Endothelial cell of umbilical vein (primary cell): ENCODE results near the gene SAYSD1. TPM values are rescaled to one million over a fixed set of nuclear protein-coding genes. Genes with fewer than 3 reads are reported as not detected.

ENCODE experiments used
- BruUV-seq: library from RNA; stranded (reverse); fragments of 400-500 nt; replicated peaks from 2 replicates; lab custom pipeline; 2021; lab: Mats Ljungman, UMichigan
- CTCF ChIA-PET: fragments of 300-600, 350-600 bp; sonication (Branson Sonifier 250); formaldehyde crosslinking; loops from one replicate; lab custom pipeline; 2021; ENCODE audit warnings: antibody characterized with exemption, inconsistent platforms; lab: Charles Lee
- POLR2A ChIA-PET: fragments of 300-600, 350-600 bp; sonication (Branson Sonifier 250); formaldehyde crosslinking; loops from one replicate; lab custom pipeline; 2021; ENCODE audit warnings: antibody characterized with exemption, inconsistent platforms; lab: Charles Lee
- DNase-seq: peaks from one replicate; pipeline ENCODE4 v3.0.0-alpha.2; 2011; ENCODE audit warnings: low read depth, low spot score
- FAIRE-seq: peaks from 2 replicates; lab custom pipeline; 2011; peaks lifted over from hg19 to GRCh38; lab: Jason Lieb, UNC
- H2AFZ ChIP-seq: 2 replicates; pipeline ENCODE4 v1.6.0; 2012; ENCODE audit warnings: low read depth, low read length, control low read depth, inconsistent platforms
- H3K27ac ChIP-seq: 2 replicates; pipeline ENCODE4 v1.5.1; 2011; ENCODE audit warnings: low read depth, mild to moderate bottlenecking, control low read depth, low read length, moderate library complexity; ENCODE audit not compliant: insufficient read depth
- H3K27me3 ChIP-seq, 2 experiments: 2 replicates each; pipeline versions ENCODE4 v1.6.0 to v1.6.1; 2011; ENCODE audit warnings: low read length in 2 of 2, mixed read lengths in 1 of 2; ENCODE audit not compliant: control insufficient read depth in 2 of 2, insufficient read depth in 2 of 2
- H3K36me3 ChIP-seq, 2 experiments: 2 replicates in 1 of 2; 3 replicates in 1 of 2; pipeline ENCODE4 v1.5.1; 2011; ENCODE audit warnings: low read length in 2 of 2, mild to moderate bottlenecking in 1 of 2, moderate library complexity in 1 of 2; ENCODE audit not compliant: control insufficient read depth in 2 of 2, insufficient read depth in 2 of 2; ENCODE audit errors: extremely low read depth in 1 of 2
- H3K4me1 ChIP-seq: 3 replicates; pipeline ENCODE4 v1.5.1; 2011; ENCODE audit warnings: mild to moderate bottlenecking, low read length; ENCODE audit not compliant: control insufficient read depth, insufficient read depth; ENCODE audit errors: extremely low read depth
- H3K4me2 ChIP-seq: 2 replicates; pipeline ENCODE4 v1.6.1; 2011; ENCODE audit warnings: low read length, control low read depth, mixed read lengths; ENCODE audit not compliant: insufficient read depth
- H3K4me3 ChIP-seq, 3 experiments: fragments of 200-600 bp in 1 of 3; sonication (generic), shearing (Covaris generic) in 1 of 3; replicated peaks in 1 of 3; 2 replicates each; pipeline ENCODE4 v1.5.1; 2011 to 2016; ENCODE audit warnings: control low read depth in 3 of 3, low read length in 3 of 3, mild to moderate bottlenecking in 2 of 3, inconsistent platforms in 1 of 3, low read depth in 1 of 3, moderate library complexity in 1 of 3; ENCODE audit not compliant: insufficient read depth in 1 of 3
- H3K79me2 ChIP-seq: 2 replicates; pipeline ENCODE4 v1.6.0; 2012; ENCODE audit warnings: low read length, inconsistent platforms; ENCODE audit not compliant: control insufficient read depth, insufficient read depth
- H3K9ac ChIP-seq: replicated peaks from 2 replicates; pipeline ENCODE3; 2011; ENCODE audit warnings: low read length, control low read depth; ENCODE audit not compliant: insufficient read depth; ENCODE audit errors: extremely low read depth
- H3K9me1 ChIP-seq: replicated peaks from 3 replicates; pipeline ENCODE4 v1.6.0; 2011; ENCODE audit warnings: mild to moderate bottlenecking, low read length; ENCODE audit not compliant: control insufficient read depth, insufficient read depth; ENCODE audit errors: extremely low read depth
- H3K9me3 ChIP-seq: replicated peaks from 2 replicates; pipeline ENCODE4 v1.5.1; 2012; ENCODE audit warnings: low read length, inconsistent platforms; ENCODE audit not compliant: control insufficient read depth, insufficient read depth
- H4K20me1 ChIP-seq: replicated peaks from 2 replicates; pipeline ENCODE3; 2011; ENCODE audit warnings: mild to moderate bottlenecking, low read length; ENCODE audit not compliant: control insufficient read depth, insufficient read depth; ENCODE audit errors: extremely low read depth
- CTCF ChIP-seq, 2 donors: IDR thresholded peaks; 1 replicate in 1 of 2; 2 replicates in 1 of 2; pipeline ENCODE4 v1.5.1; 2011; ENCODE audit warnings: low read length in 2 of 2, mild to moderate bottlenecking in 2 of 2, moderate library complexity in 2 of 2, control low read depth in 1 of 2, inconsistent platforms in 1 of 2, low read depth in 1 of 2; ENCODE audit not compliant: insufficient read depth in 1 of 2; ENCODE audit errors: extremely low read depth in 1 of 2
- EZH2 ChIP-seq: IDR thresholded peaks from 2 replicates; pipeline ENCODE4 v1.6.1; 2012; ENCODE audit warnings: borderline replicate concordance, low read depth, mild to moderate bottlenecking, moderate library complexity, low read length, inconsistent platforms; ENCODE audit not compliant: severe bottlenecking
- FOS ChIP-seq: IDR thresholded peaks from 2 replicates; pipeline ENCODE4 v1.6.1; 2011; ENCODE audit warnings: mild to moderate bottlenecking, low read length, moderate library complexity, borderline replicate concordance; ENCODE audit not compliant: insufficient read depth
- GATA2 ChIP-seq: IDR thresholded peaks from 2 replicates; pipeline ENCODE4 v1.7.0; 2011; ENCODE audit warnings: low read depth, mild to moderate bottlenecking, moderate library complexity, mixed read lengths, low read length; ENCODE audit not compliant: insufficient read length, insufficient read depth
- JUN ChIP-seq: IDR thresholded peaks from 2 replicates; pipeline ENCODE4 v1.6.1; 2011; ENCODE audit warnings: borderline replicate concordance, low read depth; ENCODE audit not compliant: insufficient read length, insufficient read depth
- MAX ChIP-seq: IDR thresholded peaks from 2 replicates; pipeline ENCODE4 v1.6.1; 2011; ENCODE audit not compliant: insufficient read depth, insufficient read length
- MYC ChIP-seq: IDR thresholded peaks from one replicate; pipeline ENCODE4 v1.6.1; 2011; ENCODE audit warnings: mild to moderate bottlenecking, low read depth, low read length
- POLR2A ChIP-seq: IDR thresholded peaks from 2 replicates; pipeline ENCODE4 v1.6.1; 2012; ENCODE audit warnings: low read depth, mild to moderate bottlenecking, control low read depth, low read length
- POLR2AphosphoS5 ChIP-seq: IDR thresholded peaks from 2 replicates; pipeline ENCODE4 v1.6.1; 2012; ENCODE audit warnings: low read depth, mild to moderate bottlenecking, control low read depth, low read length, moderate library complexity; ENCODE audit not compliant: insufficient read depth
- dilution Hi-C: fragments of 300-500 bp; cut with MboI; formaldehyde crosslinking; loops from one replicate; pipeline ENCODE4 v1.15.0; 2019; ENCODE audit warnings: low sequenced_read_pairs; ENCODE audit not compliant: extremely low pct_ligation_motif_present
- intact Hi-C: fragments of 100-400 bp; cut with micrococcal nuclease; formaldehyde crosslinking; loops from one replicate; pipeline ENCODE4 v1.10.0; 2022
- polyA plus RNA-seq, 4 experiments: library from polyadenylated mRNA; depleted of rRNA in 3 of 4; stranded (reverse) in 3 of 4; unstranded in 1 of 4; fragments of >200 nt; gene quantifications; 2 replicates each; pipeline versions ENCODE4 v1.2.1 to v1.2.3, GENCODE V29; 2011 to 2012; ENCODE audit warnings: missing spikeins in 1 of 4
- total RNA-seq: library from RNA; stranded (reverse); gene quantifications from 2 replicates; pipeline ENCODE4 v1.2.3, GENCODE V29; 2021

The SAYSD1 gene
- total and polyA plus RNA-seq, 2 donors (not counting 3 experiments of a cell fraction or from before 2014, with no cell fraction given): 9.0 to 9.7 TPM

GRCh38 chr6:39100358-39100757, 14.6 kb downstream of the SAYSD1 start:
- DNase-seq (no peak), FAIRE-seq (no peak)
- Histone ChIP-seq H4K20me1 (no peaks in the 10 kb centered on the region), H3K9me3 (no peaks in the 10 kb centered on the region), H3K36me3 (peaks cover 0 to 2% of the 10 kb centered on the region in 2 experiments), H3K4me3 (no peak overlapping the region), H3K79me2 (no peaks in the 10 kb centered on the region), H3K27me3 (peaks cover 0 to 10% of the 10 kb centered on the region in 2 experiments), H2AFZ (no peak overlapping the region), H3K4me2 (no peak overlapping the region), H3K27ac (no peak overlapping the region), H3K9ac (no peak overlapping the region), H3K9me1 (no peaks in the 10 kb centered on the region), H3K4me1 (no peaks in the 10 kb centered on the region)
- ChIA-PET CTCF (interaction anchor here (3.7 kb wide), 1 partner anchor 14 kb away, joined by 16 read pairs; the partner anchor contains the start of gene SAYSD1), POLR2A (no interaction called here)
- no TSS peak for BruUV-seq
- dilution Hi-C loops (no loop called here), intact Hi-C loops (no loop called here)
- no peak for TF ChIP-seq POLR2A
- TF ChIP-seq MAX: no peak
- TF ChIP-seq MYC: no peak
- TF ChIP-seq FOS: no peak
- TF ChIP-seq GATA2: no peak
- TF ChIP-seq EZH2: no peak
- TF ChIP-seq POLR2AphosphoS5: no peak
- no peak for TF ChIP-seq JUN
- no peak for TF ChIP-seq CTCF (IDR thresholded peaks at IDR 0.05; ENCODE audit: extremely low read depth in 1 of 2, insufficient read depth in 1 of 2, low read depth in 1 of 2, low read length in 2 of 2)
